HFF-Myc (cell line): Measurements from ENCODE around the gene RSPO3.

Source experiments
- DNase-seq: peaks from one replicate; pipeline ENCODE4 v3.0.0-alpha.2; 2011; ENCODE audit warnings: low read depth; ENCODE audit errors: extremely low read depth
- H3K4me3 ChIP-seq: replicated peaks from 2 replicates; pipeline ENCODE4 v1.5.1; 2011; ENCODE audit warnings: low read depth, mild to moderate bottlenecking, control low read depth, low read length
- TF ChIP-seq, protein P1 (sequence below): IDR thresholded peaks from 2 replicates; pipeline ENCODE4 v1.5.1; 2012; ENCODE audit warnings: mild to moderate bottlenecking, low read depth, low read length, control low read depth; ENCODE audit errors: missing control alignments

The RSPO3 gene

DNA sequence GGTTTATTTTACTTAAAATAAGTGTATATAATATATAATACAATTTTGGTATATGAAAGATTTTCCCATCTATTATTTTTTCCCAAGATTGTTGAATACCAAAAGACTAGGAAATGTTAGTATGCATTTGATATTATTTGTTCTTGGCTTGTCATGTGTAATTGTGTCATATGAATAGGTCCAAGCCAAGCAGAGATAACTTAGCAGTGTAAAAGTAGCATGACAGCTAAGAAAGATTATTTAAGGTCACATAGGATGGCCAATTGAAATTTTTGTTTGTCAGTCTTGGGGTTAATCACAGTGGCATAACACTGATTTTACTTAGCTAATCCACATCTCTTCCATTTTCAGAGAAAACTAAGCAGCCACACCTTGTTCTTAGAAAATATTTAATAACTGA lies 38.8 kb upstream of the RSPO3 start:
- TF ChIP-seq, protein P1, sequence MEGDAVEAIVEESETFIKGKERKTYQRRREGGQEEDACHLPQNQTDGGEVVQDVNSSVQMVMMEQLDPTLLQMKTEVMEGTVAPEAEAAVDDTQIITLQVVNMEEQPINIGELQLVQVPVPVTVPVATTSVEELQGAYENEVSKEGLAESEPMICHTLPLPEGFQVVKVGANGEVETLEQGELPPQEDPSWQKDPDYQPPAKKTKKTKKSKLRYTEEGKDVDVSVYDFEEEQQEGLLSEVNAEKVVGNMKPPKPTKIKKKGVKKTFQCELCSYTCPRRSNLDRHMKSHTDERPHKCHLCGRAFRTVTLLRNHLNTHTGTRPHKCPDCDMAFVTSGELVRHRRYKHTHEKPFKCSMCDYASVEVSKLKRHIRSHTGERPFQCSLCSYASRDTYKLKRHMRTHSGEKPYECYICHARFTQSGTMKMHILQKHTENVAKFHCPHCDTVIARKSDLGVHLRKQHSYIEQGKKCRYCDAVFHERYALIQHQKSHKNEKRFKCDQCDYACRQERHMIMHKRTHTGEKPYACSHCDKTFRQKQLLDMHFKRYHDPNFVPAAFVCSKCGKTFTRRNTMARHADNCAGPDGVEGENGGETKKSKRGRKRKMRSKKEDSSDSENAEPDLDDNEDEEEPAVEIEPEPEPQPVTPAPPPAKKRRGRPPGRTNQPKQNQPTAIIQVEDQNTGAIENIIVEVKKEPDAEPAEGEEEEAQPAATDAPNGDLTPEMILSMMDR = no peak
- no peak overlapping the region for H3K4me3 ChIP-seq
- DNase-seq = no peak

DNA sequence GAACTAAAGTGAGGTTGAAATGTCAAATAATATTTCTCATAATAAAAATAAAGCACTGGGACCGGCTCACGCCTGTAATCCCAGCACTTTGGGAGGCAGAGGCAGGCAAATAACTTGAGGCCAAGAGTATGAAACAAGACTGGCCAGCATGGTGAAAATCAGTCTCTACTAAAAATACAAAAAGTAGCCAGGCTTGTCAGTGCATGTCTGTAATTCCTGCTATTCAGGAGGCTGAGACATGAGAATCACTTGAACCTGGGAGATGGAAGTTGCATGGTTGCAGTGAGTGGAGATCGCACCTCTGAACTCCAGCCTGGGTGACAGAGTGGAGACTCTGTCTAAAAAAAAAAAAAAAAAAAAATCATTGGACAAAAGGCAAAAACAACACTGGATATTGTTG lies 38.4 kb upstream of the RSPO3 start:
- TF ChIP-seq, protein P1 = no peak
- H3K4me3 ChIP-seq = no peak overlapping the region
- no peak for DNase-seq

DNA sequence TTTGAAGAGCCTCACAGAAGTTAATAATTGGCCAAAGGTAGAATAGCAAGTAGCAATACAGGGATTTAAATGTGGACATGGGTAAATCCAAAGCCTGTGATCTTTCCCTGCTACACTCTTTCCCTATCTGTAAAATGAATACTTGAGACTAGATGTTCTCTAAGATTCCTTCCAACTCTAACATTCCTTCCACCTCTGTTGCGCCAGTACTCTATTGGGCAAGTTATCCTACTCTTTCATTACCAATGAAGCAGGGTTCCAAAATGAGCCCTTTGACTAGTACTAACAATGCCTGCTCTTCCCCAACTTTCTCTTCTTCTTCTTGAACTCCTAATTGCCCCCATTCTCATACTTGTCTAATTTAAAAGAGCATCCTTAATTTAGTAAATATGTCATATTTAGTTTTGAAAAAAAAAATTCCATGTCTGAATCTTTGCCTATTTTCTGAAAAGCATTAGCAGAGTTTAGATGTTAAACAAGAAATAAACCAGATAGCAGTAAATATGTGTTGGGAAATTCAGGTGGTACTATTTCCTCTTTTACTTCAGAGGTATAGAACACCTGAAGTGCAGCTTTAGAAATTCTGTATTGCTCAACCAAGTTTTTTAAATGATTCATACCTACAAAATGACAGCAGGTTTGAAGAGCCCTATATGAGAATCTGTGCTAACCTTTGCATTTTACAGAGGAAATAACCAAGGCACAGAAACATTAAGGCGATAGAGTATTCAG lies 35.1 kb upstream of the RSPO3 start:
- TF ChIP-seq, protein P1 = no peak

DNA sequence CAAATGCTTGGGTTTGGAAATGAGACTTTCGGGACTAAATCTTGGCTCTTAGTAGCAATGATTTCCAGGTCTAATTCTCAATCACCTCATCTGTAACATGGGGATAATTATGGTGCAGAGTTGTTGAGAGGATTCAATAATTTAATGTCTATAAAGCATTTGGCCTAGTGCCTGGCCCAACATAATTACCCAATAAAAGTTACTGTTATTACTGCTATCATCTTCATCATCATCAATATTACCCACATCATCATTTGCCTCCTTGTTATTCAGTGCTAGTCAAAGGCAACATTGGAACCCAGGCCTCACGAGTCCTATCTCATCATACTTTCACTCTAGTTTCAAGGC lies 34.5 kb upstream of the RSPO3 start:
- H3K4me3 ChIP-seq = no peak overlapping the region
- no peak for DNase-seq
- TF ChIP-seq, protein P1 = no peak

More for the DNA sequence above, 35.1 kb upstream of the RSPO3 start:
- no peak overlapping the region for H3K4me3 ChIP-seq
- DNase-seq = no peak

DNA sequence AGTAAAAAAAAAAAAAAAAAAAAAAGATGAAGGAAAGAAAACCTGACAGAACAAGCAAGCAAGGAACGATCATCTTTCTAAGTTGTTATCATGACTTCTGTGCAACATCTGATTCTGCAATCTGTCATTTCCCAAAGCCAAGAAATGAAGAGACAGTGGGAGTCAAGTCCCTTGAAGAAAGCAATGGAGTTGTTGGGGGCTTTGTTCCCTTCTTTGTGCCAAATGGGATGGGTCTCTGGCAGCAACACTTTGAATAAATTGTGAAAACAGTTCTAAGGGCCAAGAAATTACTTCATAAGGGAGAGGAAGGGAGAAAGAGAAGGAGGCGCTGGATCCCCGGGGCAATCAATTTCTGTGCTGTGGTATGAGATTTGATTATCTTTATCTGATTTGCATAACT lies 33.3 kb upstream of the RSPO3 start:
- no peak for DNase-seq
- H3K4me3 ChIP-seq = no peak overlapping the region
- TF ChIP-seq, protein P1 = no peak

DNA sequence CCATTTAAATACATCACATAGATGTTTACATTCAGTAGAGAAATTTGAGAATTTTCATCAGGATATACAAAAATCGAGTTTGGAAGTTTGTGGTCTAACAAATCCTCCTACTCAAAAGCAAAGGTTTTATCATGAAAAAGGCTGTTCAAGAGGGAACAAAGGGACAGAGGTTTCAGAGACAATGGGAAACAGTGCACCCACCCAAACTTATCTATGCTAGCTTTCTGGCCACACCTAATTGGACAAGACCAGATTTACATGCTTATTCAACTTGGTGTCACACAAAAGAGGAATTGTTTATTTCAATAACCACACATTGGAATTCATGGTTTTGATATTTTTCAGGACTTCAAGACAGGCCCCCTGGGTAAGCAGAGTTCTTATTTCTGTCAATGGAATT lies 28.4 kb upstream of the RSPO3 start:
- TF ChIP-seq, protein P1 = no peak
- H3K4me3 ChIP-seq = no peak overlapping the region
- no peak for DNase-seq

DNA sequence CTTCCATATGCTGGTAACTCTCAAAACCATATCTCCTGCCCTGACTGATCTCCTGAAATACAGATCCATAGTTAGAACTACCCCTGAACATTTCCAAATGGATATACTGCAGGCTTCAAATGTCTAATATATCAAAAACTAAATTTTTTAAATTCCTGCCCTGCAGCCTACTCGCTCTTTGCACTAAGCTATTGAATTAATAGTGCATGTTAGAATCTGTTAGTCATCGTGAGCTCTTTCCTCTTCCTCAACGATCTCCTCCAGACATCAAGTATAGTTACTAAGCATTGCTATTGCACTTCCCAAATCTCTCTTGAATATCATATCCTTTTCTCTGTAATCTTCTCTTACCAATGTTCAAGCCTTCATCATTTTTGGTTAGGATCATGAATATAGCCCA lies 26.0 kb upstream of the RSPO3 start:
- TF ChIP-seq, protein P1 = no peak
- H3K4me3 ChIP-seq = no peak overlapping the region
- DNase-seq = no peak
